Left colon (tissue), 2 donors: Measurements from ENCODE around the gene AVEN. TPM values are rescaled to one million over a fixed set of nuclear protein-coding genes. Genes with fewer than 3 reads are reported as not detected.
"Not testable (repeated sequence)": the region's sequence is repeated elsewhere in the genome, so short reads cannot be mapped to it uniquely, and the experiment has no call there.

ENCODE experiments used
- ATAC-seq: fragments of 200-7000 bp; cut with Tn5 transposase; one replicate; pipeline ENCODE4 v1.9.1; 2020; ENCODE audit warnings: mild to moderate bottlenecking, moderate library complexity
- DNase-seq, 2 donors: peaks; one replicate each; pipeline ENCODE4 v3.0.0-alpha.2; 2020
- intact Hi-C, 2 donors: fragments of 100-400 bp; cut with DNase I in 1 of 2; cut with micrococcal nuclease in 1 of 2; formaldehyde crosslinking; loops; one replicate each; pipeline versions ENCODE4 v1.11.2 to v1.14.0; 2022; cut with DNase I, micrococcal nuclease
- total RNA-seq, 2 donors: library from RNA; stranded (reverse); fragmentation: NEBNext Ultra II Directional; extraction: Animal tissue kit (Norgen Biotek cat#: 25700); gene quantifications; one replicate each; pipeline ENCODE4 v1.2.1, GENCODE V29; 2021
- donor health status: DM: no; HTN: no; CAD: no.
- donor health status: DM: yes; HTN: yes; CAD: no.

The AVEN gene
- total RNA-seq, 2 donors from 2014 or later: 10.3 to 11.4 TPM

DNA sequence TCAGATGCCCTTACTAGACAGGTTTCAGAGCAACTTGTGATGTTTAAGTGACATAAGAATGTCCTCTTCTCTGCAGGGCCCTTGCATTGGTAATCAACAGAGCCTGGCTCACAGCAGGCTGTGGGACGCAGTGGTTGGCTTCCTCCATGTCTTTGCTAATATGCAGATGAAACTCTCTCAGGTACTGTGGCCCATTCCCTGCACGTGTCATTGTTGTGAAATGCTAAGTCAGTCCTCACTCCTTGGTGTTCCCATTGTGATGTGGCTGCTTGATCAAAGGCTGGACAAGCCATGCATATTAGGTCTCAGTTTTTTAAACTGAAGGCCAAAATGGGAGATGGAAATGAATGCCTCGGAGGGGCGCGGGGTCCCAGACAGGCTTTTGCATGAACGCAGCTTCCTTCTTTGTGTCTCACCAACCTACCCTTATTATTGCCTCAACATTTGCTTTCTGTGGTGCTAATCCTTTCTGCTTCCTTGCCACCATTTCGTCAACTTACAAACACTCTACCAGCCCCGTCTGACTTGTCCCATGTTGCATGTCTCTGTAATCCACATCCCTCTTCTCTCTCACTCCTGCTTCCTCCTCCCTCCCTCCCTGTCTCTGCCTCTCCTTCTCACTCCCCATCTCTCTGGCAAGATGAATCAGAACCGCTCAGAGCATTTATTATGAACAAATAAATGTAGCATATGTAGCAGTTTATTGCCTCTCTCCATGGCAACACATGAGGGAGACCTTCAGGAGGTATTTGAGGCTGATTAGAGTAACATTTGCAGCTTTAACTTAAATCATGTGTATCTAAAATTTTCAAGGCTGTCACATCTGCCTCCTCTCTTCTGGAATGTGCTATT lies 203.9 kb downstream of the AVEN start:
- intact Hi-C loops: no loop called here
- ATAC-seq: peak; percentile 52
- no peak for DNase-seq

DNA sequence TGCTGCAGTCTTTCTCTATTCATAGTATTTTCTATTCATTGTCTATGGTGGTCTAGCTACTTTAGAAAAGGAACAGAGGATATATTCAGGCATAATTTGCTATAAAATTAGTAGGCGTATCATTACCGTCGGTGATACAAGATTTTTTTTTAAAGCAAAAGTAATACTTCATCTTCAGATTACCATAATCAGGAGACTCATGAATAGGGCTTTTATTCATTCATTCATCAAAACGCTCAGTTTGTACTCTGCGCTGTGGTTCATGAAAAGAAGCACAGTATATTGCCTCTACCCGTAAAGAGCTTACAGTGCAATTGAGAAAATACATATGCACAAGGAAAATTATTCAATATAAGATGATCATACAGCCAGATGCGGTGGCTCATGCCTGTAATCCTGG lies 207.4 kb downstream of the AVEN start:
- DNase-seq (no peak), ATAC-seq (no peak)
- intact Hi-C loops: no loop called here

DNA sequence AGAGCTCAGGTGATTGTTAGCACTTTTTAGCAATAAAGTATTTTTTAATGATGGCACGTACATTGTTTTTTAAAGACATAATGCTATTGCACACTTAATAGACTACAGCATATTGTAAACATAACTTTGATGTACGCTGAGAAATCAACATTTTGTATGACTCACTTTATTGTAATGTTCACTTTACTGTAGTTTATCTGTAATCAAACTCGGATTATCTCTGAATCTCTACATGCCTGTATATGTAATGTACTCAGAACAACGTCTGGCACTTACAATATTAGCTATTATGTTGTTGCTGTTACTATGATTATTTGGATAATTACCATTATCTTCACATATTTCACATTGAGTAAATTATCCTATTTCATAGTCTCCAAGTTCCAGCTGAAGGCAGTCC lies 208.7 kb downstream of the AVEN start:
- DNase-seq (no peak), ATAC-seq (no peak)
- intact Hi-C loops: no loop called here

DNA sequence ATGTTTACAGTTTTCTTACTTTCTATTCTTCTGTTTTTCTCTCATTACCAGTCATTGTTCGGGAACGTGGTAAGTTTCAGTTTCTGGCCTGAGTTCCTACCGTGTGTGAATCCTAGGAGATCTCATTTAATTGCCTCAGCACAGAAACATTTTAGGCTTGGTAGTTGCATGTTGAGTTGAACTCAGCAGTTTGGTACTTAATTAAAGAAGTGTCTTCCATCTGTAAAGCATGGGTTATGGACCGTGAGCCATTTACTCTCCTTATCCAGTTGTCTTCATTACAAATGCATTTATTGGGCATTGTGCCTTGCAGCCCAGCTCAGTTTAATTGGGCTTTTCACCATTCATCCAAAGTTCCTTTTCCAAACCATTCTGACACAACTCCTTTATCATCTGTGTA lies 212.8 kb downstream of the AVEN start:
- intact Hi-C loops: no loop called here
- no peak for DNase-seq

DNA sequence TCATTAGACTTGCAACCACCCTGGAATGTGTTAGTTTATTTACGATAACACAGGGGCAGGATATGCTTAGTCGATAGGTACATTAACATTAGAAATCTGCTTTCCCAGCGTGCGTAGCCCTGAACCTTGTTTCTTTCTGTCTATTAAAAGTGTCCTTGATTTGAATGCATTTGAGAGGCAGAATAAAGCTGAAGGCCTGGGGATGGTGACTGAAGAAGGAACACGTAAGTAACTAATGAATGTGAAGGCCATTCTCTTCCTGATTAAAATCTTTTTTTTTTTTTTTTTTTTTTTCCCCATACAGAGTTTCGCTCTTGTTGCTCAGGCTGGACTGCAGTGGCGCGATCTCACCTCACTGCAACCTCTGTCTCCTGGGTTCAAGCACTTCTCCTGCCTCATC lies 213.6 kb downstream of the AVEN start:
- ATAC-seq (no peak), DNase-seq (no peak)
- intact Hi-C loops: no loop called here

More for the DNA sequence above, 212.8 kb downstream of the AVEN start:
- ATAC-seq: no peak

DNA sequence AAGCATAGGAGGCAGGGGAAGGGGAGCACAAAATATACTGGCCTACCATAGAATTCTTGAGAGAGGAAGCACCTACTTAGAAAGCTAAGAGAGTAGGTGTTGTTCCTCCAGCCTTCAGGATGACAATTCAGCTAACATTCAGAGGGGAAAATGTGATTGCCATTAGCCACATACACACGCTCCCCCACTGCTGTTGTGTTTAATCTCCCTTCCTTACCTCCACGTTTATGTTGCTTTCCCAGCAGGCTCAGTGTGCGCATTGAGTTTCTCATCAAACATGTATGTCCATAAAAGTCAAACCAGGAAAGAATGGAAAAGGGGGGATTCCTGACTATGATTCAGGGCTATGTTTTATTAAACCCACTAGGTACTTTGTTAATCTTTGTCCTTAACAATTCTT lies 215.9 kb downstream of the AVEN start:
- intact Hi-C loops: no loop called here
- DNase-seq: no peak
- no peak for ATAC-seq

DNA sequence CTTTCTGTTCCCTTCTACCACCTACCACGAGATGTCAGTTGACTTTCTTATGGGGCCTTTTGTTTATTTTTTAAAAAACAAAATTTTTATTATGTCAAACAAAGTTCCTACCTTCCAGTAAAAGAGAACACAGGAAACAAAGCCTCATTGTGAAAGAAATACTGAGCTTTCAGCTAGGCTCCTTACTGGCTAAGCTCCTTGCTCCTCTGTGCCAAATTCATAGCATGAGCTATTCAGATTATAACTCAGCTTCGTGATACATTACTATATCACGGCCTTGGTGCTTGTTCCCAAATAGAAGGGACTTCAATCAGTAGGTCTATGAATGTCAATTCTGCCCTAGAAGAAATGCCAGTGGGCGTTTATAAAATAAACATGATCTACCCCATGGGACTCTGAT lies 216.5 kb downstream of the AVEN start:
- ATAC-seq: no peak
- DNase-seq: no peak
- intact Hi-C loops: no loop called here

DNA sequence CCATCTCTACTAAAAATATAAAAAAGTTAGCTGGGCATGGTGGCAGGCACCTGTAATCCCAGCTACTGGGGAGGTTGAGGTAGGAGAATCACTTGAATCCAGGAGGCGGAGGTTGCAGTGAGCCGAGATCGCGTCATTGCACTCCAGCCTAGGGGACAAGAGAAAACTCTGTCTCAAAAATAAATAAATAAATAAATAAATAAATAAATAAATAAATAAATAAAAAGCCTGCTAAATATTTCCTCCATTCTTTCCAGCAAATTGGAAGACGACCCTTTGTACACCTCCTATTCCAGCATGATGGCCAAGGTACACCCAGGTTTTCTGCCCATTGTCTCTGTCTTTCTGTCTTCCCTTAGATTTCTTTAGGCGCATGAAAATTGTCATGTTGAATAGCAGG lies 219.5 kb downstream of the AVEN start:
- intact Hi-C loops, ATAC-seq, DNase-seq: not testable (repeated sequence)

Other genes starting within 250 kb of the AVEN start
- gene CHRM5, start 70.7 kb downstream of the AVEN start, total RNA-seq: not detected
- 10 to 100 TPM; 66.3 to 67.4 TPM for gene EMC7, start 62.7 kb upstream of the AVEN start, total RNA-seq
- gene PGBD4, start 62.9 kb upstream of the AVEN start, total RNA-seq: 1 to 10 TPM; 1.3 to 1.4 TPM
- 10 to 100 TPM; 33.7 to 41.4 TPM for gene KATNBL1, start 170.9 kb upstream of the AVEN start, total RNA-seq
- gene EMC4, start 185.8 kb upstream of the AVEN start, total RNA-seq: 10 to 100 TPM; 67.0 to 74.7 TPM